Stimulated activated CD4-positive, alpha-beta T cell treated with anti-CD3 and anti-CD28 coated beads, TNF-alpha, amount 100 ng/mL, for 24 hours (primary cell): ENCODE results near the gene TRNP1.
A peak's percentile ranks its signal among the peaks of the same experiment; 100 is the strongest.

ENCODE experiments used
- DNase-seq, 3 experiments: peaks; one replicate each; pipeline ENCODE4 v3.0.0-alpha.2; 2020; ENCODE audit warnings: low read depth in 3 of 3

The TRNP1 gene

DNA sequence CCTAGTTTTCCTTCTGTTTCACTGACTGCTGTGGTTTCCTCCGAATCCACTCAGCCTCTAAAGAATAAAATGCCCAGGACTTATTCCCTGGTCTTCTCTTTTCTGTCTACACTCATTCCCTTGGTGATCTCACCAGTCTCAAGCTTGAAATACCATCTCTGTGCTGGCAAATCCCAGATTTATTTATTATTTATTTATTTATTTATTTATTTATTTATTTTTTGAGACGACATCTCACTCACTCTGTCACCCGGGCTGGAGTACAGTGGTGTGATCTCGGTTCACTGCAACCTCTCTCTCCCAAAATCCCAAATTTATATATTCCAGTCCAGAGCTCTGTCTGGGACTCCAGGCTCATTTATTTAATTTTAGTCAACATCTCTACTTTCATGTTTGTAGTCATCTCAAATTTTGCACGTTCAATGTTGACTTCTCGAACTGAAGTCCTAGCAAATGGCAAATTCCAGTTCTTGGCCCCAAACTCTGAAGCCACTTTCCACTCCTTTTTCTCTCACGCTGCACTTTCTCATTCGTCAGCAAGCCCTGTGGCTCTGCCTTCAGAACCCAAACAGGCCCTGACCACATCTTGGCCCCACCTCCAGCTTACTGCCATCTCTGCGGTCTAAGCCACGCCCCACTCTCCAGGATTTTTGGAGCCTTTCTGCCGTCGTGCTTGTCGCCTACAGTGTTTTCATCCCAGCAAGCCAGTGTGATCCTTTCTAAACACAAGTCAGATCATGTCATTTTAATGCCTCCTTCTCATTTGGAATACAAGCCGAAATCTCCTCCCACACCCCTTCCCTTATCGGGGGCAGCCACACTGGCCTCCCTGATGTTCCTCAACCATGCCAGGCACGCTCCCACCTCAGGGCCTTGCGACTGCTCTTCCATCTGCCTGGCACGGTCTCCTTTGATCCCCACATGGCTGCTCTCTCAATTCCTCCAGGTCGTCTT lies 33.4 kb downstream of the TRNP1 start:
- DNase-seq, result no peak

DNA sequence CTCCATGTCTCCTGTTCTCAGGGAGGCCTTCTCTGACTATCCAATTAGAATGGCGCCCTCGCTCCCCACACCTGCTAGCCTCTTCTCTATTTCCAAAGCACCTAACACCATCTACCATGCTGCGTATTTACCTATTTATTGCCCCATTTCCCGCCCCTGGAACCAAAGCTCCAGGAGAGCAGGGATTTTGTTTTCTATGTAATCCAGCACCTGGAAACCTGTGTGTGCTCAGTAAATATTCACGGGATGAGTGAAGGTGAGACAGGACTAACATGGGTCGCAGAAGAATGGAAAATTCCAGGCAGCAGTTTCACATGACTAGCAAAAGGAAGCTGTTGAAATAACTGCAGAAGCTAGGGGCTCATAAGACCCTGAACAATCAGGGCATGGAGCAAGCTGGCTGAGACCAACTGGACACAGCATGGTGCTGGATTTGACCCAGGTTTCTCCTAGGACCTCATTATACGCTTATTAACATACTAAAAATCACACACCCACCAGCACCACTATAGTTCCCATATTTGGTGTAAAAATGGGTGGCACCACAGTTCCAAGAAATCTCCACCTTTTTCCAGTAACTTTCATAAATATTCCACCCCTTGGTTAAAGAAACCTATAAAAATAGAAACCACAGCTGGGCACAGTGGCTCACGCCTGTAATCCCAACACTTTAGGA lies 34.2 kb downstream of the TRNP1 start:
- DNase-seq, result no peak

DNA sequence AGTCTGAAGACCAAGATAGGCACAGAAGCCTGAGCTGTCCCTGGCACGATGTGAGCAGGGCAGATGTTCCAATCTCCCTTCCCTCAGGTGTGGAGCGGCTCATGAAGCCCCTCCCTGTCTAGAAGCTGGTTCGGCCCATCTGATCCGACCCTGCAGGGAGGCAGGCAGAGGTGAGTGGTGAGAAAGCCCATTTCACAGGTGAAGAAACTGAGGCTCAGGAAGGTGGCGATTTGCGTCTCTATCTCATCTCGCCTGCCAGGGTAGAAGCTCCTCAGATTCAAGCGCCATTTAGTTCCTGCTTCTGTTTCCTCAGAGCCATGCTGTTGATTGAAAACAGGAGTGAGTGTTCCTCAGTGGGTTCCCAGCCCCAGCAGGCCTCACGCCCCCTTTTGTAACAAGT lies 36.0 kb downstream of the TRNP1 start:
- DNase-seq, result no peak

DNA sequence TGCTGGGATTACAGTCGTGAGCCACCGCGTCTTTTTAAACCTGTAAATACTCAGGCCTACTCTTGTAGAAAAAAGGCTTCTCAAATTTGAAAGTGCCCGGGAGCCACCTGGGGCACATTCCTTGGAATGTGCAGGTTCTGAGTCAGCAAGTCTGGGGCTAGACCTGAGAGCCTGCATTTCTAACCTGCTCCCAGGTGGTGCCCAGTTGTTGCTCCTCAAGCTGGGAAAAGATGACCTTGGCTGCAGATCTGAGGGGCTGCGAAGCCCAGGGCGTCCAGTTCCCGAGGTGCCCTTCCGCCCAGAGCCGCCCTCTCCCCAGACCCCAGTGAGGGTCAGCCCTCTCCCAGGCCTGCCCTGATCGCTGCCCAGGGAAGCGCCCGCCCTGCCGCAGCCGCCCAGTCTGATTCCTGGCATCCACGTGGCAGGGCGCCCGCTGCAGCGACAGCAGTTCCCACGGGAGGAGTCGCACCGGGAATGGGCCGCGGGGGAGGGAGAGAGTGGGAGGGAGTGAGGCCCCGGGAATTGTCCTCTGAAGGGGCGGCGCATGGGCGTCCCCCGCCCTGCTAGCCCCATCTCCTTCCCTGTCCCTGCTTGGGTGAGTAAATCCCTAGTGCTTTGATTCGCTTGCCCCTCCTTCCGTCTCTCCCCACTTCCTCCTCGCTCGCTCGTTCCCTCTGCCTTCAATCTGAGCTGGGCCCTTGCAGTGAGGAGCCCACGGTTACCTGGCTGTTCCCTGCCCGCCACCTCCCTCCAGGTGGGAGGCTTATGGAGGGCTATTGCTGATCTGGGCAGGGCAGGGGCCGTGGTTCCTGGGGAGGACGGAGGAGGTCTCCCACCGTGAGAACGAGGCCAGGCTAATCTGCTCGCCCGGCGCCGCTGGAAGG lies 38.0 kb downstream of the TRNP1 start:
- no peak for DNase-seq

DNA sequence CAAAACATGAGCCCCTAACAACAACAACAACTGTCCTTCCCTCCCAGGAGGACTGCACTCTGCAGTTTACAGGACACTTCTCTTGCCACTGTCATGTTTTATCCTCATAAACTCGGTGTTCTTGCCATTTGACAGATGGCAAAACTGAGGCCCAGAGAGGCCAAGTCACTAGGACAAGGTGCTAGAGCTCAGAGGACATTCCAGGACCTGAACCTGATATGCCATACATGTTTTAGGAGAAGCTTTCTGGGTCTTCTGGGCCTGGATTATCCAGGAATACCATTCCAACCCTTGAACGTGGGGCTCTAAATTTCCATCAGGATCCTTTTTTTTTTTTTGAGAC lies 38.6 kb downstream of the TRNP1 start:
- no peak for DNase-seq

DNA sequence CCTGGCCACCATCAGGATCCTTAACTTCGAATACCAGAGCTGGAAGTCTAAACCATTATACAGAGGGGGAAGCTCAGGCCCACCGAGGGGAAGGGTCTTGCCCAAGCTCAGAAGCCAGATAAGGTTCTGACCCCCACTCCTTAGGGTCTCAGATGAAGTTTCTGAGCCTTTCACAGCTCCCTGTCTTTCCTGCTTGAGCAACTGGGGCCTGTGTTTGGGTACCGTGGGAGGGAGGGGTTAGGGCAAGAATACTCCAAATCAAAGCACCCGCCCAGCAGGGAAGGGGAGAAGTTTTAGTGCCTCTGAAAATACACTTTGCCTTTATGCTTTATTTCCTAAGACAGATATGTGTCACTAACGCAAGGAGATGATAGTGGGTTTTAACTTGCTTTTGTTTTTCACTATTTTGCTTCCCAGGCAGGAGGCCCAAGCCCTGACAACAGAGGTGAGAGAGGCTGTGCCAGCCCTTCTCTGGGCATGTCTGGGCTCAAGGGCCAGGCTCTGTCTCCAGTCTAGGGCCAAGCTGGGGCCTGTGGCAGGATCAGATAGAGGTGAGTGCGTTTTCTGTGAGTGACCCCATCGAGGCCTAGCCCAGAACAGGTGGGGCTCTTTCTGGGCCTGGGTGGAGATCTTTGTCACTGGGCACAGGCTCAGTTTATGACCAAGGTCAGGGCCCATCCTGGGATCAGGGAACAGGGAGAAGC lies 39.7 kb downstream of the TRNP1 start:
- DNase-seq, result no peak

DNA sequence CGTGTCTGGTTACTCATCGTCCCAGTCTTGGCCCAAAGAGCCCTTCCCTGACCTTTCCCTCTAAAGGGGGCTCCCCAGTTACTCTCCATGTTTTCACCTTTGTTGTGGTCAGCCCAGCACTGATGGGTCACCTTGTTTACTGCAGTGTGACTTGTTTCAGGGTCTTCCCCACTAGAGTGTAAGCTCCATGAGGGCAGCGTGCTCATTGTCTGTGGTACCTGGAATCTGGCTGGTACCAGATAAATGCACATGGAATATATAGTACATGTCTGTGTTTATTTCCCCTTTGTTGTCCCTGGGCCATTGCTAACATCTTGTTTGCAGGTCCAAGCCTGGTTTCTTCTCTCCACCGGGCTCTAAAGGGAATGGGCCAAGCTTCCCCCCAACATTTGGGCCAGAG lies 41.9 kb downstream of the TRNP1 start:
- no peak for DNase-seq

DNA sequence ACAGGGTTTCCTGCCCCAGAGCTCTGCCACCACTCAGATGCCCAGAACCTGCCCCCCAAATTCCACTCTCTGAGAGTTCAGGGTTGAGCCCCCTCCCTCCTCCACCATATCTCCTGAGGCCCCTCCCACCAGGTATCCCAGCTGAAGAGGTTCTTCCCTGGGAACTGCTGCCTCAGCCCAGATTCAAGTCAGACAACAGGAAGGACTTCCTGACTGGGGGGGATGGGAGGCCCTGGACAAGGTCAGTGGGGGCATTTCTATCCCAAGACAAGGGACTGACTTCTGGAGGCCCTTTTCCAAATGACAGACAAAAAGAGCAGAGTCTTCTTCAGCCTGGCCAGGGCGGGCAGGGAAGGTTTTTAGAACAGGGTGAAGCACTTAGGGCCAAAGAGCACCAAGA lies 43.2 kb downstream of the TRNP1 start:
- no peak for DNase-seq

DNA sequence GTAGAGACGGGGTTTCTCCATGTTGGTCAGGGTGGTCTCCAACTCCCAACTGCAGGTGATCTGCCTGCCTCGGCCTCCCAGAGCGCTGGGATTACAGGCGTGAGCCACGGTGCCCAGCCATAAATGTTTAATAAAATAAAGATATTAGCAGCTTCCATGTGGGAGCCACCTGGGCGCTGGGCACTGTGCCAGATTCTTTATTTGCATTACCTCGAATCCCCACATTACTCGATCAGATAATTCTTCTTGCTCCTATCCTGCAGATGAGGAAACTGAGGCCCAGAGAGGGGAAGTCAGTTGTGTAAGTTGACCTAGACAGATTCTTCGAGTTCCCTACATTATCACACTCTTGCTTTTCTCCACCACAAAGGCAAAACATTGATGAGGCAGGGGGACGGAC lies 44.0 kb downstream of the TRNP1 start:
- DNase-seq, result no peak

DNA sequence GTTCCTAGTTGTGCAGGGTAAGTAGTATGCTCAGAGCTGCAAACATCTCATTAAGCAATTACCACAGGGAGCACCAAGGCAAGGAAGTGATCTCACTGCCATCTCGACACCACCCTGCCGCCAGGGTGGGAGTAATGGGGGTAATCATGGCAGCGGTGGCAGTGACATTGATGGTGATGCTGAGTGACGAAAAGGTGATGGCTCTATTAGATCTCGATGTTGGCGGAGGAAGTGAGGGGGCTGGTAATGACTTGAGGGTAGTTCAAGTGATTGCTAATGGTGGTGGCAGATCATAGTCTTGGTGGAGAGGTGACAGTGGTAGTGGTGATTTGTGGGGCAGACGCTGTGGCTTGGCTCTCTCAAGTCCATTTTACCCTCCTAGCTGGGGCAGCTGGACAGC lies 44.5 kb downstream of the TRNP1 start:
- no peak for DNase-seq

DNA sequence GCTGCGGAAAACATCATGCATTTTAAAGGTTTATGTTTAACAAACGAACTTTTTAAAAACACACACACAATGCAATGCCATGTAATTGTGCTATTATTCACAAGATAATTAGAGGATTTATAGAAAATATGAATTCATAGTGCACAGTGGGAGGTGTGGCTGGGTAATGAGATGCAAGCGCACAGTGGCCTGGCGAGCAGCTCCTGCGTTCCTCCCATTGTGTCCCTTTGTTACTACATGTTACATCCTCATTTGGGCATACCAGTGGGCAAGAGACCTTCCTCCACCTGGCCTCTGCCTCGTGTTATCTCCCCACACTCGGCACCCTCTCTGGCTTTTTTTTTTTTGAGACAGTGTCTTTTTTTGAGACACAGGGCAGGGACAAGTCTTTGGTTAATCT lies 49.2 kb downstream of the TRNP1 start:
- no peak for DNase-seq

DNA sequence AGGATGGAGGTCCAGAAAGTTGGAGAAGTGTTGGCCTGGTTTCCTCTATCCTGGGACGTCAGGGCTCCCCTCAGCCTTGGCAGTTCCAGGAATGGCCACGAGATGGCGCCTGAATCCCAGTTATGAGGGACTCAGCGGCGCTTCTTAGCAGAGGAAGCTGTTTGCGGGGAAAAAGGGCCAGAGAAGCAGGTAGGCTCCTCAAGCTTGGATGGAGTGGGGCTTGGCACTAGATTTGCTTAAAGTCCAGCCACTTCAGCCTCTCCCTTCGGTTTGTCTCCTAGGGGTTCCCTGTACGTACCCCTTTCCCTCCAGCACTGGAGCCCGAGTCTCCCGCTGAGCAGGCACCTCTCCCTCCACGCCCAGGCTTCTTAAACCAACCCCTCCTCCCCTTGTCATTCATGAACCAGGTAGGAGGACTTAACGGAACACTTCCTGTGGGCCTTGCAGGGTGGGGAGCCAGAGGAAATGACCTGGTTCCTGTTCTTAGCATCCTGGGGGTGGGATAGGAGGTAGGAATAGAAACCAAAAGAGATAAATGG lies 51.2 kb downstream of the TRNP1 start:
- peak; percentile 85 to 90 (median 87) for DNase-seq

DNA sequence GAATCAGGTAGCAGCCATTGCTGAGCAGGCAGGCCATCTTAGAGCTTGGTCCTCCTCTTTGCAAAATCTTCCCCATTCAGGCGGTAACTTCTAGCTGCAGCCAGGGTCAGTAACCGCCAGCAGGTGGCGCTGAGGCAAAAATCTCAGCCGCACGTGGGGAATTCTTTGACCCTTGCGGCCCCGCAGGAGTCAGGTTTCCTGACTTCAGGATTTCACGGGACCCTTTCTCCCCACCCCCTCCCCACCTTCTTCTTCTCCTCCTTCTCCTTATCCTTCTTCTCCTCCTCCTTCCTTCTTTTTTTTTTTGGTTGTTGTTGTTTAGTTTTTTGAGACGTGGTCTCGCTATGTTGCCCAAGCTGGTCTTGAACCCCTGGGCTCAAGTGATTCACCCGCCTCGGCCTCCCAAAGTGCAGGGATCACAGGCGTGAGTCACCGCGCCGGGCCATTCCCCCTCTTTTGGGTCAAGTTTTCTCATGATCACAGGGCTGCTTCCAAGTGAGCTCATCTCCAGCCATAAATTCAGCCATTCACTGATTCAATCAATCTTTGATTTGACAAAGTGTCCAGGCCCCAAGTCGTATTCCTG lies 52.6 kb downstream of the TRNP1 start:
- DNase-seq, result peak; percentile 27 to 67 (median 39)

DNA sequence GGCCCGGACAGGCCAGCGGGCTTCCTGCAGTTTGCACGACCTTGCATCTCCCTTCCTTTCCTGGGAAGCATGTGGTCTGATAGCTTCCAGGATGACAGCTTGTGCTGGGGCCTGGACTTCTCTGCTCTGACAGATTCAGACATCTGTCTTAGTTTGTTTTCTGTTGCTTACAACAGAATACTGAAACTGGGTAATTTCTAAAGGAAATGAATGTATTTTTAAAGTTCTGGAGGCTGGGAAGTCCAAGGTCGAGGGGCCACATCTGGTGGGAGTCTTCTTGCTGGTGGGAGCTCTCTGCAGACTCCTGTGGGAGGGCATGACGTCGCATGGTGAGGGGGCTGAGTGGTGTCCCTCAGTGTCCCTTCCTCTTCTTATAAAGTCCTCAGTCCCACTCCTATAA lies 54.4 kb downstream of the TRNP1 start:
- DNase-seq, result no peak

DNA sequence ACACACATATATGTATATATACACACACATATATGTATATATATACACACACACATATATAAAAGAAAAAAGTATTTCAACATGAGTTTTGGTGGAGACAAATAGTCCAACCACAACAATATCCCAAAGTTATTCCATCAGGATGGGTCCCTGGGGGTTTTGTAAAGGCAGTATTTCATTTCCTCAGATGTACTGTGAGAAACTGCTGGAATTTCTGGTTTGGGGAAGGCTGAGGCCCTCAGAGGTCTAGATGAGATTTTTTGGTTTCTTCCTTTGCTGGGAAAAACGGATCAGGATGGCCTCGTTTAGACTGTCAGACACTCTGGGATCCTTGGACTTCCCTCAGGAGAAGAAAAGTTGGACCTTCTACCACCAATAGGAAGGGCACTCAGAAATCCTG lies 55.6 kb downstream of the TRNP1 start:
- DNase-seq, result no peak

DNA sequence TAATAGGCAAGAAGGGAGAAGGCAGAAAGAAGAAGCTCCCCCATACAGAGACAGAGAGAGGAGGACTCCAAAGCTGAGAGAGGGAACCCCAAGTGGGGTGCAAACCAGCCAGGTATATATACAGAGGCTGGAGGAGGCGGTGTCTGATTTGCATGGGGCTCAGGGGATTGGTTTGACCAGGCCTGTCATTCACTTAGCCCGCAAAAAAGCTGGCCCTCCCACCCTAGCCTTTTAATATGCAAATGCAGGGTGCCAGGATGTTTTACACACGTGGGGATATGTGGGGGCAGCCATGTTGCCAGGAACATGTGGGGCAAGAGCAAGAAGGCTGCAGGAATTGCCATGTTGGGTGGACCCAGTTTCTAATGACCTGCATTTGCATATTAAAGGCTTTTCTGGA lies 56.1 kb downstream of the TRNP1 start:
- DNase-seq, result no peak
